Ramos (cell line): ENCODE data around the gene TMEM187.

Experiments used
- in situ Hi-C: fragments of 300-500 bp; cut with MboI; formaldehyde crosslinking; loops from one replicate; pipeline ENCODE4 v1.14.3; 2022; ENCODE audit warnings: low sequenced_read_pairs; ENCODE audit not compliant: unreplicated experiment

Gene TMEM187

DNA sequence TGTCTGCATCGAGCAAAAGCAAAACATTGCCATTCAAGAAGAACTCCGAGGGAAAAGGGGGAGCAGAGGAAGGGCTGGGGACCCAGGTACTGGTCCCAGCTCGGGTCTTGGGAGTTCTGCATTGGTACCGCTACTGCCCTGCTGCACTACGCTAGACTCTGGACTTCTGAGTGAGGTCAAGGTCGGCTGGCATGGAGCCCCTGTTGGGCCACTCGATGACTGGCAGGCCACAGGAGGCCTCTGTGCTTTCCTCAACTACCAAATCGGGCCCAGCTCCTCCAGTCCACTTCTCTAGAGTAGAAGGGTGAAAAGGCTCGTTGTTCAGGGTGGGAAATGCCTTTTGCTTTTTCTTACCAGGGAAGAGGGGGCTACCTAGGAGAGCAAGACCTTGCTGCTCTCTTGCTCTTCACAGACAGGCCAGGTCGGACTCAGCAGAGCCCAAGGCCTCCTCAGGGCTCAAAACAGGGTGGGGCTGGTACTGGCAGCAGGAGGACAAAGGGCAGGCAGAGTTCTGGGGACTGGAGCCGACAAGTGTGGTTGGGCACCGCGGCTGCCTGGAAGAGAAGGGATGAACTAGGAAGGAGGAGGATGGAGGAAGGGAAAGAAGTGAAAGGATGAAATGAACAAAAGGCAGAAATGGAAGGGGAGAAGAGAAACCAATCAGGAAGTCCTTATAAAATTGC lies 56.1 kb downstream of the TMEM187 start:
- in situ Hi-C loops, result no loop called here

DNA sequence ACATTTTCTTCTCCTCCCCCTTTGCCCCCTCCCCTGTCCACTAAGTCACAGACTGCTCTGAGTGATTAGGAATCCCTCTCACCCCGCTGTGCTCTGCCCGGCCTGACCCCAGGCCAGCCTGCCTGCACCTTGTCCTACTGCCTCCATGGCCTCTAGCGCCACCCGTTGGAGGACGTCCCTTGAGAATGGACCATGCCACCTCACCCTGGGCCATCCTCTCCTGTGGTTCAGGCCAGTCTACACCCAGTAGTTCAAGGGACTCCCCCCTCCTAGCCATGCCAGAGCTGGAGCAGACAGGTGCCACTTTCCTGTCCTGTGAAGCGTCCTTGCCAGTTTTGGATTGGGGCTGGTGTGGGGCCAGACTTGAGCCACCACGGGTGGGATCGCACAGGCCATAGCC lies 56.9 kb downstream of the TMEM187 start:
- in situ Hi-C loops, result no loop called here

DNA sequence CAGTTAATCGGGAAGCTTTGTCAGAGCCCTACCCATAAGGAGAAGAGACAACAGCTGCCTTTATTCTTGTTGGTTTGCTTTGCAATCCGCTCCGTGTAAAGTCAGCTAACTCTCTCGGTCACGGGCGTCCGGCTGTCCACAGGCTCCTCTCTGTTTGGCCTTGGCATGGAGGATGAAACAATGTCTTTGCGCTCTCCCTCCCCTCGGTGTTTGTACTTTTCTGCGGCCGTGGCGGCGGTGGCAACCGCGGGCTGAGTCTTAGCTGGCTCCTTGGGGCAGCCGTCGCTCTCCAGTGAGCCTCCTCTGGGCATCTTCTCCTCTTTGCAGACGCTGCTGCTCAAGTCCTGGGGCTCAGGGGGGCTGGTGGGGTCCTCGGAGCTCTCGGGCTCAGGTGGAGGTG lies 57.7 kb downstream of the TMEM187 start:
- in situ Hi-C loops, result no loop called here

DNA sequence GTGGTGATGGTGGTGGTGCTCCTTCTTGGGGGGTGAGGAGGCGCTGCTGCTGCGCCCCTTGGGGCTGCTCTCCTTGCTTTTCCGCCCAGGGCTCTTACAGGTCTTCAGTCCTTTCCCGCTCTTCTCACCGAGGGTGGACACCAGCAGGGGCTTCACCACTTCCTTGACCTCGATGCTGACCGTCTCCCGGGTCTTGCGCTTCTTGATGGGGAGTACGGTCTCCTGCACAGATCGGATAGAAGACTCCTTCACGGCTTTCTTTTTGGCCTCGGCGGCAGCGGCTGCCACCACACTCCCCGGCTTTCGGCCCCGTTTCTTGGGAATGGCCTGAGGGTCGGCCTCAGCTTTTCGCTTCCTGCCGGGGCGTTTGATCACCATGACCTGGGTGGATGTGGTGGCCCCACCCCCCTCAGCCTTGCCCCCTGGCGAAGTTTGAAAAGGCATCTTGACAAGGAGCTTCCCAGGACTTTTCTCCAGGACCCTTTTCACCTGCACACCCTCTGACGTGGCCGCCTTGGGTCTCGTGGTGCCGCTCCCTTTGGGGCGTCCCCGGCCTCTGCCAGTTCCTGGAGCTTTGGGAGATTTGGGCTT lies 58.3 kb downstream of the TMEM187 start:
- in situ Hi-C loops, result no loop called here

- in situ Hi-C loops, result no loop called here
Measured at GRCh38 chrX:154032160-154032559, 59.6 kb downstream of the TMEM187 start.

GRCh38 chrX:154032653-154033052 lies 60.1 kb downstream of the TMEM187 start:
- in situ Hi-C loops, result no loop called here
